D721Med (cell line): ENCODE measurements around the gene BLOC1S1.

Experiments
- DNase-seq: peaks from one replicate; pipeline ENCODE4 v3.0.0; 2011; ENCODE audit warnings: low spot score; ENCODE audit not compliant: insufficient read length
- FAIRE-seq: peaks from 2 replicates; lab custom pipeline; 2011; peaks lifted over from hg19 to GRCh38; lab: Jason Lieb, UNC
- CTCF ChIP-seq: IDR thresholded peaks from 2 replicates; pipeline ENCODE4 v1.5.1; 2012; ENCODE audit warnings: mild to moderate bottlenecking, control low read depth; ENCODE audit not compliant: insufficient read depth; ENCODE audit errors: missing control alignments

Gene BLOC1S1

GRCh38 chr12:55762646-55763045, 46.8 kb downstream of the BLOC1S1 start:
- no peak for FAIRE-seq
- TF ChIP-seq CTCF: no peak
- DNase-seq: no peak

- FAIRE-seq: no peak
- DNase-seq: no peak
- TF ChIP-seq CTCF: no peak
Measured at GRCh38 chr12:55765736-55766290, 50.0 kb downstream of the BLOC1S1 start.

GRCh38 chr12:55767156-55767555, 51.3 kb downstream of the BLOC1S1 start:
- FAIRE-seq (no peak), DNase-seq (no peak)
- TF ChIP-seq CTCF: no peak
